Cardiac septum (tissue), 1 donor: ENCODE results near the gene RBFOX2. TPM values are rescaled to one million over a fixed set of nuclear protein-coding genes. Genes with fewer than 3 reads are reported as not detected.

ENCODE experiments used
- DNase-seq: peaks from one replicate; pipeline ENCODE4 v3.0.0-alpha.2; 2020; ENCODE audit warnings: low spot score
- intact Hi-C: fragments of 100-400 bp; cut with DNase I; formaldehyde crosslinking; loops from one replicate; pipeline ENCODE4 v1.14.0; 2022
- total RNA-seq: library from RNA; stranded (reverse); fragmentation: NEBNext Ultra II Directional; extraction: Animal tissue kit (Norgen Biotek cat#: 25700); gene quantifications from one replicate; pipeline ENCODE4 v1.2.1, GENCODE V29; 2021
- donor health status: DM: no; HTN: no; CAD: no.

Gene RBFOX2
- total RNA-seq, 1 donor from 2014 or later: 102 TPM

DNA sequence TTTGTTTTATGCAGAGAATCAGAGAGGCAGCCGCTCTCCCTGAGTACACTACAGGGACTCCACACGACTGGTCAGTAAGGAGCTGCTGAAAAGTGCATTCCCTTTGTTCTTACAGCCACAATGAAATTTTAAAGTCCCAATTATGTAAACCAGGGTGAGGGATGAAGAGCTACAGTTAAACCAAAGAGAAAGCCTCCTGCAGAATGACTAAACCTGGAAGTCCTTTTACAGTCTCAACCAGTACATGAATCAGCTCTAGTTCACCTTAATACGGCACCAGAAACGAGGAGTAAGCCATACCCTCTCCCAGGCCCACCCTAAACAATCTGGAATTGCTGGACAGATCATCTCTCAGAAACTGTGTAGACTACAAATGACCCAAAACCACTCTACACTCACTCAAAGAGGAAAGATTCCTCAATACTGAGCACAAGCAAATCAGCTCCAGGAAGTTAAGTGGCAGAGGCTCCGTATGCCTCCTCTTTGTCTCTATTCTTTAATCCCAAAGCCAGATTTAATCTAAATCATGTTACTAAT is 113.1 kb downstream of the RBFOX2 start:
- DNase-seq: no peak
- intact Hi-C loops: loop anchor here (5.0 to 10.0 kb wide), 2 partner anchors 73 to 151 kb away; no protein-coding TSS in a partner anchor

DNA sequence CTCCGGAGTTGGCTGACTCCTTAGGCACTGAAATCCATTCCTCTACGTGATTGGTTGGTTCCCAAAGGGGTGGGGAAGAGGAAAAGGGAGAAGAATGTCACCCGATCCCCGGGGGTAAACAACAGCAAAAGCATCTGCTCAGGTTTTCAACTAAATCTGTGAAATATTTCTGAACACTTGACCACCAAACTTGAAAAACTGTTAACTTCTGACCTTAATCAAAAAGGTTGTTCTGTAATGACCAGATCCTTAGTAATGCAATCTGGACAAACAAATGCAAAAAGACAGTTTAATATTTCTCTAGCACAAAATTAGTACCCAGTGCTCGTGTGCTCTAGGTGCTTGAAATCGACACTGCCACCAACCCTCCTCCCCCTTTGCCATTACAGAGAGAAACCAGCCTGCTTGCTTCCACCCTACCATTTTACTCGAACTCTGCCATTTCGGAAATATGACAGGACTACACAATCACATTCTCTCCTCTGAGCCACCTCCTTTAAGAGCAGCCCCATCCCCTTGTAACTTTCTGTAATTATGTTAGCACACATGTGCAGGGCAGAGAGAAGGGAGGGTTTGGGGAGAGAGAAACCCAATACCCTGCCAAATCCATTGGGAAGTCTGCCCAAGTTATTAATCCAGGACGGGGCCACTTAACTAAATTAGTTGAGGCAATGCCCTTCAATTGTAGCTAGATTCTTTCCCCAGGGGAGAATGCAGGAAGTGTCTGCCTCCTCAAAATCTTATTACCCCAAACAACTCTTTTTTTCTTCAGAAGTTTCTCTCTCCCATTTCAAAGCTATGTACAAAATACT is 113.8 kb downstream of the RBFOX2 start:
- no peak for DNase-seq
- intact Hi-C loops: loop anchor here (5.0 to 10.0 kb wide), 2 partner anchors 73 to 150 kb away; no protein-coding TSS in a partner anchor

DNA sequence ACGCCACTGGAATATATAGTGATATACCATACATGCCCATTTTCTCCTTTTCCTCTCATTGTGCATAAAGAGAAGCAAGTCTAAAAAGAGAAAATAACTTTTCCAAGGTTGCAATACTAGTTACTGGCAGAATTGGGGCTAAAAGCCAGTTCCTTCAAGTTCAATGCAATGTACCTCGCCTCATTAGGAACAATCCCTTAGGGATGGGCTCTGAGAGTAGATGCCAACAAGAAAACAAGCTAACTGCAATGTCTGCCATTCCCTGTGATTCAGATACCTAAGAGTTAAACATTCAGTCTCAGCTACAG is 114.3 kb downstream of the RBFOX2 start:
- intact Hi-C loops: loop anchor here (10.0 kb wide), 1 partner anchor 150 kb away; no protein-coding TSS in a partner anchor
- DNase-seq: no peak

DNA sequence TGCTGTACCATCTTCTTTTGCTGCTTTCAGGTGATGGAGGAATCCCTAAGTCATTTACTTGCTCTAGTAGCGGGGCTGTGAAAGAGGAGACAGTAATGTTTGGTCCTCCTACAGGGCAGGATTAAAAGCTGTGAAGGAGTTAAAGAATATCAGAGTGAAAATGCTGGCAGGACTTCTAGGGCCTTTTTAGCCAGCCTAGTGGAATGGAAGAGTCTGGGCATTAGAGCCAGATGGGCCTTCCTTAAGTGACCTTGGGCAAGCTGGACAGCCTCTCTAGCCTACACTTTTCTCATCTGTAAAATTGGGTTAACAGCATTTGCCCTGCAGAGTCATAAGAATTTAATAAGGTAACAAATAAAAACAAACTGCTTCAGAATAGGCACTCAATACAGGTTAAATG is 114.7 kb downstream of the RBFOX2 start:
- no peak for DNase-seq
- intact Hi-C loops: loop anchor here (10.0 kb wide), 1 partner anchor 149 kb away; no protein-coding TSS in a partner anchor

DNA sequence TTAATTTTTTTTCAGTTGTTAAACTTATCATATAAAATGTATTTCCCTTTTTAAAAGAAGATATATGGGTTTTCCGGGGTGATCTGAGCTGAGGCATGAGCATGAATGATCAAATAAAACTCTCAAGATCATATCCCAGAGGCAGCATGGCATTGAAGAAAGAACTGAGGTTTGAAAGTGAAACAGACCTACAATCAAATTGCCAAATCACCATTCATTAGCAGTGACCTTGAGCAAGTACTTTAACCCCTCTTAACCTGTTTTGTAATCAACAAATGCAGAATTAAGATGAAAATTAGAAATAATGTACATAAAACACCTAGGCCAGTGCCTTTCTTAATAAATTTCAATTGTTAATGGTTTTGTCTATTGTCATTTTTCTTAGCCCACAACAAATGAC is 116.0 kb downstream of the RBFOX2 start:
- intact Hi-C loops: loop anchor here (10.0 kb wide), 1 partner anchor 148 kb away; no protein-coding TSS in a partner anchor
- no peak for DNase-seq

DNA sequence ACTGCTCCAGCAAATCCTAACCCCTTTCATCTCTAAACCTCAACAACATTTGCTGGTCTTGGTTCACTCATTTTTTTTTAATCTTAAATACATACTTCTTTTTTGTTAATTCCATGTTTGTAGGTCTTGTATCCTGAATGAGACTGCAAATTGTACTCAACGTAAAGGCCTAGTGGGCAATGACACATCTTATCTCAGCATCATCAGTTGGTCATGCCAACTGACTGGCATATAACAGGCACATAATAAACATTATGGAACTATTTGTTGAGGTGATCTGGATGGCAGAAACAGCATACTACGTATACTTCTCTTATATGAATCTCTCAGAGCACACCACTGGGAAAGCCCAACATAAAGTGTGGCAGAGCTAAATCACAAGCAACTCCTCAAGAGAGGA is 116.7 kb downstream of the RBFOX2 start:
- intact Hi-C loops: loop anchor here (10.0 kb wide), 1 partner anchor 147 kb away; no protein-coding TSS in a partner anchor
- DNase-seq: no peak

DNA sequence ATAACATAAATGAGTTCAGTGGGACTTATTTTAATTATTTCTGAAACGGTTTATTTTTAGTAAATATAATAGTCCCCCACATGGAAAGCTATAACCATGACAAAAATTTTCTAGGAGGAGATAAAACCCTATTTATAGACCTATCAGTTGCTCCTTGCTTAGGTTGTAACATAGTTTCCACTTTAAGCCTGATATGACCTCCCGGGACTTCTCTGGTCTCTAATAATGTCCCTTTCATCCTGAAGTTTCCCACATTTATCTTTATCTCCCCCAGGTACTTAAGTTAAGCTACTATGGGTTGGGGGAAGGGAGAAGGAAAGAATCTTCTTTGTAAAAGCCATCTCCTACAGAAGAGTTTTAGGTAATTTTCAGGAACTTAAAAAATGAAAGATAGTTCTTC is 117.7 kb downstream of the RBFOX2 start:
- DNase-seq: no peak
- intact Hi-C loops: loop anchor here (10.0 kb wide), 1 partner anchor 146 kb away; no protein-coding TSS in a partner anchor

DNA sequence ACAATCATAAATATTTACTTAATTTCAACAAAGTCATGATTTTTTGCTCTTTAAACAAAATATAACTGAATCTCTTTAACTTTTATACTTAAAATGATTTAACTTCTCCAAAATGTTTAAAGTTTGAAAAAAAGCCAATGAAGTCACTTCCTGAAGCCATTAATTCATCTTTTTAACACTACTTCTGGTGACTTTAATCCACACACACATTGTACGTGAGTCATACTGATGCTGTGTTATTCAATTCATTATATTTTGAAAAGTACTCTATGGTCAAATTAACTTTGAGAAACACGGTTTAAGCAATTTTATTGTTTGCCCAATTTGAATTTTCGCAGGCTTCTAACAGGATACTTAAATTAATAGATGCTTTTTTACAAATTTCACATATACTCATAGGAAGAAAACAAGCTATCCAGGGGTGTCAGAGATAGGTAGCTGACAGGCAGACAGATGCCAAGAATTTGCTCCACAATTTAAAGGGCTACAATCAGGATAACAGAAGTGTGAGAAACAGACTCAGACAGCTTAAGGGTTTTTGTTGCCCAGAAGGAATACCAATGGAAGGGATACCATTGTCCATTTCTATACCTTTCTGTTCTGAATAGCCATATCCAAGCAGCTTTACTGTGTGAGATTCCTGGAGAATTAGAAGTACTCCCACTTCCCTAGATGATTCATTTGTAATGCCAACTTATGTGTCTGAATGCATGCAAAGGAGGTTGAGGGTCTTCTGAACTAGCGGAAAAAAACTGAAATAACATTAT is 118.4 kb downstream of the RBFOX2 start:
- DNase-seq: no peak
- intact Hi-C loops: loop anchor here (10.0 kb wide), 1 partner anchor 145 kb away; no protein-coding TSS in a partner anchor

DNA sequence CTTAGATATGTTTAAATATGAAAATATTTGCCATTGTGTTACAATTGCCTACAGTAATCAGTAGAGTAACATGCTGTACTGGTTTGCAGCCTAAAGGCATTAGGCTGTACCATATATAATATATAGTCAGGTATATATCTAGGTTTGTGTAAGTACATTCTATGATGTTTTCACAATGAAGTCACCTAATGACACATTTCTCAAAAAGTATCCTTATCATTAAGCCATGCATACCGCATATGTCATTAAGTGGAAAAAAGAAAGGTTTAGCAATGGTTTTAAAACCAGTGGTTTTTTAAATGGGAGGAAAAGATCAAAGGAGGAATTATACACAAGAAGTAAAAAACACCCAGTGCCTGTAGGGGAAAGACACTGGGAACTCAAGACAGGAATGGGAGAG is 122.7 kb downstream of the RBFOX2 start:
- DNase-seq: no peak
- intact Hi-C loops: no loop called here

DNA sequence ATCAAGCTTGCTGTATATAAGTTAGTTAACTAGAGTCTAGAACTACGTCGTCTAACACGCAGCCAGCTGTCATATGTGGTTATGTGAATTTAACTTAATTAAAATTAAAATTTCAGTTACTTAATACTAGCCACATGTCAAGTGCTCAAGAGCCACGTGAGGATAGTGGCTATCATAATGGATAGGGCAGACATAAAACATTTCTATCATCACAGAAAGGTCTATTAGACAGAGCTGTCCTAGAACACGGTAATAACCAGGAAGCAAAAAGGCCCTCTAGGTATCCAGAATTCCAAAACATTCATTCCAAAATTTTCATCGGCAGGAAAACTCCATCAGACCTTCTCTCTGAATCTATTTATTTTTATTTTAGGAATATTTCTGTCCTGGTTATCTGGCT is 123.9 kb downstream of the RBFOX2 start:
- intact Hi-C loops: no loop called here
- DNase-seq: no peak

DNA sequence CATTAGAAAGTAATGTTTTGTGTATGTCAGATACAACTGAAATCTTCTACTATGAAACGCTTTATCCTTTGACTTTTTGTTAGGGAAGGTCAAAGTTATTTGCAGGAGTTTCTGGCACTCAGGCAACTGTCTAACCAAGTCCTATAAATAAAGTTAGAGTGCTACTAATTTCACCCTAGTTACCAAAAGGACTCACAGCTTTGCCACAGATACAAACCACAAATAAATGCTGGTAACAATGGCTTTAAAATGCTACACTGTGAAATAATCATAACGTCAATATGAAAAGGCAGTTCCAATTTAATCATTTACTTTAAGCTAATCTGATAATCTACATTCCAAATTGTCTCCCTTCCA is 124.3 kb downstream of the RBFOX2 start:
- intact Hi-C loops: no loop called here
- no peak for DNase-seq

DNA sequence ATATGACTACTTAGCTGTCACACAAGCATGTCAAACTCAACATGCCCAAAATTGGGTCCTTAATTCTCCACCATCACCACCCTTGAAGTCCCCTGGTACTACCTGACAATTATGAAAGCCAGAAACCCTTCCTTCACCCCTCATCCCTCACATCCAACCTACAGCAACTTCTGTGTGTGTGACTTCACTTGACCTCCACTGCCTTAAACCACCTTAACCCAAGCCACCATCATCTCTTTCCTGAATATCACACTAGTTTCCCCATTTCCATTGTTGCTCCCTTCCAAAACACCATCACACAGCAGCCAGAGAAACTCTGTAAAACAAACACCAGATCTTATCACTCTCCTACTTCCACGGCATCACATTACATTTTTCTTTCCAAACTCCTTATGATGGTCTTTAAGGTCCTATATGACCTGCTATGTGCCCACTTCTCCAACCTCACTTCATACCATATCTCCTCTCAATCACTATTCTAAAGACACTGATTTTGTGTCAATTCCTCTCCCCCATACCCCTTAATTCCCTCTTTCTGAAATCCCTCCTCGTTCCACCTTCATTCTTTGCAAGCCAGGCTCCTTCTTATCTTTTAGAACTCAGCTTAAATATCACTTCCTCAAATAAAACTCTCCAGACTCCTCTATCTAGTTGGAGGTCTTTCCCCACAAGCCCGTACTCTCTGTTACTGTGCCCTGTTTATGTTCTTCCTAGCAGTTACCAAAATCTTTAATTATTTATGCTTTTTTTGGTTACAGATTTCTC is 124.9 kb downstream of the RBFOX2 start:
- no peak for DNase-seq
- intact Hi-C loops: no loop called here

DNA sequence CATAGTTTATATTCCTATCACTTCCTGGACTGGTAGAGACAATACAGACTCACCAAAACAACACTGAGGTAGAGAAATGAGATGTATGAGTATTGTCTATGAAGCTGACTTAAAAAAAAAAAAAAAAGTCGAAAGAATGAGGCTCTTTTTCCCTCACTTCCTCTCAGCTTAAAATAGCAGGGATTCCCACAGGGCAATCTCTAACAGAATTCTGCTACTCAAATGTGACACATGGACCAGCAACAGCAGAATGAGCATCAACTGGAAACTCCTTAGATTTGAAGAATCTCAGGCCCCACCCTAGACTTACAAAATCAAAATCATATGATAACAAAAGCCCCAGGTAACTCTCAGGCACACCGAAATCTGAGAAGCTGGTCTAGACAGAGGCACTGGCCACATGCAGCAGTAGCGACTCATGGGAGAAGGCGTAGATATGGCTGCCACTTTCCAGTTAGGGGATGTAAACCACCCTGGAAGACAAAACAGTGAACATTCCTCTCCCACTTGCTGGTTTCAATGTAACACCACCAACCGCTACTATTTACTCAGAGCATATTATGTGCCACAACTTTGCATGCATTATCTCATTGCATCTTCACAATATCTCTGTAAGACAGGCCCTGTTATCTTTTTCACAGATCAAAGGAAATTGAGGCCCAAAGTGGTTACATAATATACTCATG is 128.0 kb downstream of the RBFOX2 start:
- intact Hi-C loops: no loop called here
- no peak for DNase-seq

DNA sequence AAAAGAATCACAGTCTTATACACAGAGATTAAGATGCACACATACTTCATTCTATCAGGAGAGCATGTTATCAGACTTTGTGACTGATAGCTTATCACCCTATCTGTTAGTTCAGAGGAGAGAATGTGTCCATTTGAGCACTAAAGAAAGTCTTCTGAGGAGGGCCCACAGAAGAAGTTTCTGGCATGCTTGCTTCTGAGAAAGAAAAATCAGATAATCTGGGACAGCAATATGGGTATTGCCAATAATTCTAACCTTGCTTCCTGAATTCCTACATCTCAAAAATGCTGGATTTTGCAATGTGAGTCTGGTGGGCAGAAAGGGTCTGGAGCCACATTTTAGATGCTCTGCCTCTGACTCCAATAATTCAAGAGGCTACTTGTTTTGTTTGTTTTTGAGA is 128.9 kb downstream of the RBFOX2 start:
- intact Hi-C loops: no loop called here
- DNase-seq: no peak

DNA sequence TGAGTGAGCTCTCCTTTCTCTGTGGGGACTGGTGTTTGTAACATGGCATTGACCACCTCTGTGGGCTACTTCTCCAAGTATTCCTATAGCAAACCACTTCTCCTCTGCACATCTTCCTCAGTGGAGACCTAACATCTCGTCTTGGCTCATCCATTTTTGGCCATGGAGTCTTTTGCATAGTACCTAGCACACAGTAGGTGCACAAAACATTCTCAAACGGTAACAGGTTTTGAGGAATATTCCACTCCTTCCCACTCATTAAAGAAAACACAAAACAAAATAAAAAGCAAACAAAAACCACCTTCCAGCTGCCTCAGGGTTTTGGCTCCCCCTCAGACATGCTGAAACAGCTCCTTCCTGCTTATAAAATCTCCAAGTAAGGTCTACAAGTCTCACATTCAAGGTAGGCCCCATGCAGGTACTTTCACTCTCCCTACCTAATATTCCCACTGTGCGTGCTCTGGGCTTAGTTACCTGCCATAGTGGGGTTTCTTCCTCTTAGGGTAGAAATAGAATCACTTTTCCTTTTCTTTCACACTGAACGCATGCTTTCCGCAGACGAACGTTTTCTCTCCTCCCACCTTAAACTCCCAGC is 132.4 kb downstream of the RBFOX2 start:
- no peak for DNase-seq
- intact Hi-C loops: no loop called here

DNA sequence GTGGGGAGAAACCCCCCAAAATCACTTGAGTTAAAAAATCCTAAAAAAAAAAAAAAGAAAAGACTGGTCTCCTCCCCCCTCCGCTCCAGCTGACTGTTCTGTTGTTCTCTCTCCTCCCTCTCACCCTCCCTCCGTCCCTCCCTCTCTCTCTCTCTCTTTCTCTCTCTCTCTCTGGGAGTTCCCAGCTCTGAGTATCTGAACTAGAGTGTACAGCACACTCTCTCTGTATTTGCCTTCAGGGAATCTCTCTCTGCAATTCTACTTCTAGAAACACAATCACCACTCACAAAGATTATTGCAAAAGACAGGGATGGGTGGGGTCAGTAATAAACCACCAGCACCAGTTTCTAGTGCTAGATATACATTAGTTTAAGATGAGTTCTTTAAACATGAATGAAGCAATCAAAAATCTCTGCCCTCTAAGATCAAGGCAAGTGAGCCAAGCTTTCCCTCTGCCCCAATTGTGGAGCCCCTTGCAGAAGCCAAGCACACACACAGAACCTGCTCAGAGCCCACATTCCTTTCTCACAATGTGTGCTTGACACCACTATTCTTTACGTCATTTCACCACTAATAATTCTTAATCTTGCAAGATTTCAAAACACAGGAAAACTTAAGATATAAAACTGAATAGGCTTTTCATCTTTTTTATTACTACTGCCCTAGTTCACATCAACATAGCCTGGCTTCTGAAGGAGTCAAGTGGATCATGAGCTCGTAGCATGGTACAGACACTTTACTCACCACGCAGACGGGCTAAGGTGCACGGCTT is 133.5 kb downstream of the RBFOX2 start:
- DNase-seq: no peak
- intact Hi-C loops: loop anchor here (5.0 kb wide), 1 partner anchor 58 kb away; no protein-coding TSS in a partner anchor

DNA sequence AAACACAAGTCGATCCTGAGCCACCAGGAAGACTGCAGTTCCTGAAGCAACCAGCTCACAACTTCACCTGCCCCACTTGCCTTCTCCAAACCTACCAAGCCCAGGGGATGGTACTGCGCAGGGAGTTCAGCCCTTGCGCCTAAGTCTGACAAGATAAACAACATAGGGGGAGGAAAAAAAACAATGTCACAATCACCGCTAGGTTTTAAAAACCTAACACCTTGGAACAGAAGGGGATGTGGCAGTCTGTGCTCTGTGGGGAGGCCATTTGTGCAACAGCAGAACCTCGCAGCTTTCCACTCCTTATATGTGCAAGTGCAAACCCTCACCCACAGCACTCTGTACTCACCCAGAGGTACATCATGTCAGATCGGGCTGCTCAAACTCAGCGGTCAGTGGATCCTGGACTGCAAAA is 134.2 kb downstream of the RBFOX2 start:
- intact Hi-C loops: loop anchor here (5.0 kb wide), 1 partner anchor 57 kb away; no protein-coding TSS in a partner anchor
- DNase-seq: no peak

DNA sequence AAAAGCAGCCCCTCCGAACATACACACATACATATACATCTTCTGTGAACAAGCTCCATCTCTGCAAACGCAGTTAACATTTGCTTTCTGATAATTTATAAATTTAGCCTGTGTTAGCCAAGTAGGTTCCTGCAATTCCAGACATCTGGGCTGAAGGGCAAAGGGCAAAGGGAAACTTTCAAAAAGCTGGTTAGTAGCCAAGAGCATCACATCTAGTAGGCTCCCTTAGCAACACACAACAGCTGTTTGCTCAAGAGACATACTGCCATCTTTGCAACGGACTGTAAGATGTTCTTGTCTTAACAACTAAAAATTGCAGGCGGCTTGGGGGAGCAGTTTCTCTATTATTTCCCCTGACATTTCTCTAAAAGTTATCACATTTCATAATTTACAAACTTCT is 134.9 kb downstream of the RBFOX2 start:
- DNase-seq: no peak
- intact Hi-C loops: loop anchor here (5.0 kb wide), 1 partner anchor 56 kb away; no protein-coding TSS in a partner anchor
